Activated CD4-positive, alpha-beta memory T cell treated with anti-CD3 and anti-CD28 coated beads for 36 hours (primary cell): ENCODE results near the gene CASZ1. TPM values are rescaled to one million over a fixed set of nuclear protein-coding genes. Genes with fewer than 3 reads are reported as not detected.

ENCODE experiments used
- CTCF ChIA-PET: fragments of 350-600 bp; sonication (Branson Sonifier 250); formaldehyde crosslinking; loops from one replicate; lab custom pipeline; 2021; ENCODE audit warnings: antibody characterized with exemption, inconsistent platforms; lab: Charles Lee
- POLR2A ChIA-PET: fragments of 350-600 bp; sonication (Branson Sonifier 250); formaldehyde crosslinking; loops from one replicate; lab custom pipeline; 2021; ENCODE audit warnings: antibody characterized with exemption; lab: Charles Lee
- DNase-seq: peaks from one replicate; pipeline ENCODE4 v3.0.0-alpha.2; 2020
- H3K27ac Mint-ChIP-seq: one replicate; pipeline ENCODE4 v1.8.0; 2021; ENCODE audit warnings: mixed read lengths
- H3K27me3 Mint-ChIP-seq: one replicate; pipeline ENCODE4 v1.8.0; 2021; ENCODE audit warnings: mixed read lengths
- H3K36me3 Mint-ChIP-seq: one replicate; pipeline ENCODE4 v1.8.0; 2021; ENCODE audit warnings: mixed read lengths
- H3K4me1 Mint-ChIP-seq: one replicate; pipeline ENCODE4 v1.8.0; 2021; ENCODE audit warnings: low read depth, mixed read lengths
- H3K4me3 Mint-ChIP-seq: one replicate; pipeline ENCODE4 v1.8.0; 2021; ENCODE audit warnings: mild to moderate bottlenecking, mixed read lengths
- H3K9me3 Mint-ChIP-seq: one replicate; pipeline ENCODE4 v1.8.0; 2021; ENCODE audit warnings: mixed read lengths
- intact Hi-C: fragments of 100-400 bp; cut with micrococcal nuclease; formaldehyde crosslinking; loops from one replicate; pipeline ENCODE4 v1.15.1; 2023
- total RNA-seq, 2 experiments: library from RNA; stranded (reverse); gene quantifications; one replicate each; pipeline ENCODE4 v1.2.3, GENCODE V29; 2021

The CASZ1 gene
- total RNA-seq, 2 experiments from 2014 or later: 5.5 to 6.3 TPM

GRCh38 chr1:10734375-10734774 lies 62.1 kb downstream of the CASZ1 start:
- intact Hi-C loops: loop anchor here (5.0 kb wide), 1 partner anchor 42 kb away; no protein-coding TSS in a partner anchor
- Mint-ChIP-seq H3K27me3 (peaks cover 6% of the 10 kb centered on the region), H3K4me3 (no peak overlapping the region), H3K4me1 (peaks cover 13% of the 10 kb centered on the region), H3K9me3 (no peaks in the 10 kb centered on the region), H3K27ac (no peak overlapping the region), H3K36me3 (no peaks in the 10 kb centered on the region)
- DNase-seq: no peak
- ChIA-PET POLR2A (no interaction called here), CTCF (no interaction called here)

GRCh38 chr1:10733474-10734366 lies 62.7 kb downstream of the CASZ1 start:
- intact Hi-C loops: loop anchor here (5.0 kb wide), 1 partner anchor 41 kb away; no protein-coding TSS in a partner anchor
- peak; percentile 81 for DNase-seq
- ChIA-PET CTCF (no interaction called here), POLR2A (no interaction called here)
- Mint-ChIP-seq H3K4me3 (no peak overlapping the region), H3K36me3 (no peaks in the 10 kb centered on the region), H3K9me3 (no peaks in the 10 kb centered on the region), H3K4me1 (peaks cover 13% of the 10 kb centered on the region), H3K27me3 (peaks cover 6% of the 10 kb centered on the region), H3K27ac (no peak overlapping the region)

GRCh38 chr1:10730985-10731384 lies 65.5 kb downstream of the CASZ1 start:
- no peak overlapping the region for H3K27ac Mint-ChIP-seq
- intact Hi-C loops: loop anchor here (1.0 to 5.0 kb wide), 2 partner anchors 39 to 220 kb away; no protein-coding TSS in a partner anchor
- H3K36me3 Mint-ChIP-seq: no peaks in the 10 kb centered on the region
- ChIA-PET CTCF (interaction anchor here (1.3 kb wide), 1 partner anchor 40 kb away, joined by 3 read pairs; no protein-coding TSS in a partner anchor), POLR2A (interaction anchor here (0.7 kb wide), 1 partner anchor 147 kb away, joined by 5 read pairs; no protein-coding TSS in a partner anchor)
- DNase-seq: peak; percentile 13
- H3K4me3 Mint-ChIP-seq: no peak overlapping the region
- peaks cover 13% of the 10 kb centered on the region for H3K4me1 Mint-ChIP-seq
- H3K9me3 Mint-ChIP-seq: no peaks in the 10 kb centered on the region
- H3K27me3 Mint-ChIP-seq: peaks cover 6% of the 10 kb centered on the region

- H3K4me3 Mint-ChIP-seq: no peak overlapping the region
- CTCF ChIA-PET: no interaction called here
- no peak overlapping the region for H3K27ac Mint-ChIP-seq
- POLR2A ChIA-PET: no interaction called here
- intact Hi-C loops: no loop called here
- peaks cover 5% of the 10 kb centered on the region for H3K4me1 Mint-ChIP-seq
- H3K27me3 Mint-ChIP-seq: peaks cover 5% of the 10 kb centered on the region
- no peak for DNase-seq
- no peaks in the 10 kb centered on the region for H3K36me3 Mint-ChIP-seq
- H3K9me3 Mint-ChIP-seq: no peaks in the 10 kb centered on the region
Measured at GRCh38 chr1:10728595-10729410, 67.6 kb downstream of the CASZ1 start.

GRCh38 chr1:10727751-10728232 lies 68.7 kb downstream of the CASZ1 start:
- no peak for DNase-seq
- H3K9me3 Mint-ChIP-seq: no peaks in the 10 kb centered on the region
- POLR2A ChIA-PET: no interaction called here
- H3K4me3 Mint-ChIP-seq: no peak overlapping the region
- peaks cover 3% of the 10 kb centered on the region for H3K27me3 Mint-ChIP-seq
- no peaks in the 10 kb centered on the region for H3K36me3 Mint-ChIP-seq
- H3K4me1 Mint-ChIP-seq: no peaks in the 10 kb centered on the region
- intact Hi-C loops: no loop called here
- CTCF ChIA-PET: no interaction called here
- no peak overlapping the region for H3K27ac Mint-ChIP-seq

- H3K27me3 Mint-ChIP-seq: no peaks in the 10 kb centered on the region
- ChIA-PET POLR2A (no interaction called here), CTCF (no interaction called here)
- H3K27ac Mint-ChIP-seq: no peak overlapping the region
- no peaks in the 10 kb centered on the region for H3K36me3 Mint-ChIP-seq
- H3K9me3 Mint-ChIP-seq: no peaks in the 10 kb centered on the region
- intact Hi-C loops: no loop called here
- no peaks in the 10 kb centered on the region for H3K4me1 Mint-ChIP-seq
- no peak overlapping the region for H3K4me3 Mint-ChIP-seq
- DNase-seq: no peak
Measured at GRCh38 chr1:10726355-10726754, 70.1 kb downstream of the CASZ1 start.

GRCh38 chr1:10724948-10725847 lies 71.2 kb downstream of the CASZ1 start:
- Mint-ChIP-seq H3K27ac (no peak overlapping the region), H3K27me3 (peaks cover 1% of the 10 kb centered on the region), H3K4me3 (no peak overlapping the region), H3K9me3 (no peaks in the 10 kb centered on the region), H3K36me3 (no peaks in the 10 kb centered on the region), H3K4me1 (no peaks in the 10 kb centered on the region)
- DNase-seq: no peak
- ChIA-PET CTCF (no interaction called here), POLR2A (no interaction called here)
- intact Hi-C loops: no loop called here

GRCh38 chr1:10724511-10724910 lies 71.9 kb downstream of the CASZ1 start:
- Mint-ChIP-seq H3K4me3 (no peak overlapping the region), H3K9me3 (no peaks in the 10 kb centered on the region), H3K27ac (no peak overlapping the region), H3K27me3 (peaks cover 1% of the 10 kb centered on the region), H3K4me1 (no peaks in the 10 kb centered on the region), H3K36me3 (no peaks in the 10 kb centered on the region)
- intact Hi-C loops: no loop called here
- ChIA-PET CTCF (no interaction called here), POLR2A (no interaction called here)
- no peak for DNase-seq

- intact Hi-C loops: no loop called here
- DNase-seq: no peak
- CTCF ChIA-PET: no interaction called here
- POLR2A ChIA-PET: no interaction called here
- Mint-ChIP-seq H3K4me3 (no peak overlapping the region), H3K36me3 (no peaks in the 10 kb centered on the region), H3K9me3 (no peaks in the 10 kb centered on the region), H3K4me1 (no peaks in the 10 kb centered on the region), H3K27ac (no peak overlapping the region), H3K27me3 (peaks cover 1% of the 10 kb centered on the region)
Measured at GRCh38 chr1:10724052-10724494, 72.4 kb downstream of the CASZ1 start.

GRCh38 chr1:10723317-10723716 lies 73.1 kb downstream of the CASZ1 start:
- peaks cover 1% of the 10 kb centered on the region for H3K27me3 Mint-ChIP-seq
- CTCF ChIA-PET: no interaction called here
- DNase-seq: no peak
- H3K27ac Mint-ChIP-seq: no peak overlapping the region
- no peaks in the 10 kb centered on the region for H3K4me1 Mint-ChIP-seq
- POLR2A ChIA-PET: no interaction called here
- H3K36me3 Mint-ChIP-seq: no peaks in the 10 kb centered on the region
- intact Hi-C loops: no loop called here
- no peak overlapping the region for H3K4me3 Mint-ChIP-seq
- no peaks in the 10 kb centered on the region for H3K9me3 Mint-ChIP-seq

- Mint-ChIP-seq H3K4me1 (no peaks in the 10 kb centered on the region), H3K9me3 (no peaks in the 10 kb centered on the region), H3K36me3 (no peaks in the 10 kb centered on the region), H3K27me3 (peaks cover 1% of the 10 kb centered on the region), H3K4me3 (no peak overlapping the region), H3K27ac (no peak overlapping the region)
- ChIA-PET CTCF (no interaction called here), POLR2A (no interaction called here)
- intact Hi-C loops: no loop called here
- no peak for DNase-seq
Measured at GRCh38 chr1:10722803-10723202, 73.6 kb downstream of the CASZ1 start.
